ENCODE results near the gene NSMCE1.

NSMCE1 gene

DNA sequence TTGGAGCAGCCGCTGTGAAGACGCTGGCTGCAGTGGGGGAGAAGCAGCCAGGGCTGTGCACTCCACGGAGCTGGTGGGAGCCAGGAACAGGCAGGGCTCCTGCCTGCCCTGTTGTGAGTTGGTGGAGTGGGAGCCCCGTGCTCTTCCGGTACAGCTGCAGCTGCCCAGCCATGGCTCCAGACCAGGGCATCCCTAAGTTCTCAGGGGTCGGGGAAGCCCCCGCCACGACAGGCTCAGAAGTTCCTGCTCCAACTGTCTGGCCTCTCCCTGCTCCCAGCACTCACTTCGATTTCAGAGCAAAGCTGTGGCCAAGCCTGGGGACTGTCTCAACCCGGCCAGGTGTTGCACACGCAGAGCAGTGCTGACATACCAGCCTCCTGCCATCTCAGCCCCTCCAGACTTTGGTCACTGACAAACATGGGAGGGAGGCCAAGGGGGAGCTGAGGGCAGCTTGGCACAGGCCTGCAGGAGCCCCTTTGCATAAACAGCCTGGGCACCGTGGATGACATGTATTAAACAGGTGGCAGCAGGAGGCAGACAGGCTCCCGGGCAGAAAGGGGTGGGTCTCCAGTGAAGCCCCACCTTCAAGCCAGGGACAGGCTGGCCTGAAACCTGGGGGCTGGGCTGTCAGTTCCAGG is 79.1 kb downstream of the NSMCE1 start:
- no peak for DNase-seq

DNA sequence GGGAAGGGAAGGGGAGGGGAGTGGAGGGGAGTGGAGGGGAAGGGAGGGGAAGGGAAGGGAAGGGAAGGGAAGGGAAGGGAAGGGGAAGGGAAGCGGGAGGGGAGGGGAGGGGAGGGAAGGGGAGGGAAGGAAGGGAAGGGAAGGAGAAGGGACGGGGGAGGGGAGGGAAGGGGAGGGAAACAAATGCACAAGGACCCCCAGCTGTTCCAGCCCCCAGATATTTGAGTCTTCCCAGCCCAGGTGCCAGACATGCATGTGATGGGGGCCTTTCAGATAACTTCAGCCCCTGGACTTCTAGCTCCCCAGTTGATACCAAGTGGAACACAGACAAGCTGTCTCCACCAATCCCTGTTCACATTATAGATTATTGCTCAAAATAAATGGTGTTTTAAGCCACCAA is 79.9 kb downstream of the NSMCE1 start:
- no peak for DNase-seq

DNA sequence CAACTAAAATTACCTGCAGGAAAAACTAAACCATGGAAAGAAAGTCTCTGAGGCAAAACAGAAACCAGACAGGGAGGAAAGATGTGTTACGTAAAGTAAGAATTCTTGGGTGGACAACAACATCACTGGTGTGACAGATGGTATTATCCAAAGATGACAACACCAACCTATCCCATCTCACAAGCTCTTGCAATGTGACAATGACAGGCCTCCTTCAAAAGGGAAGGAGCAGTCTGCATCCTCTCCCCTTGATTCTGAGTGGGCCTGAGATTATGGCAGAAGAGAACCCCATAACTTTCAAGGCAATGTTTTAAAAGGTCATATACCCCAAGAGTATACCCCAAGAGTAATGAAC is 82.8 kb downstream of the NSMCE1 start:
- no peak for DNase-seq

DNA sequence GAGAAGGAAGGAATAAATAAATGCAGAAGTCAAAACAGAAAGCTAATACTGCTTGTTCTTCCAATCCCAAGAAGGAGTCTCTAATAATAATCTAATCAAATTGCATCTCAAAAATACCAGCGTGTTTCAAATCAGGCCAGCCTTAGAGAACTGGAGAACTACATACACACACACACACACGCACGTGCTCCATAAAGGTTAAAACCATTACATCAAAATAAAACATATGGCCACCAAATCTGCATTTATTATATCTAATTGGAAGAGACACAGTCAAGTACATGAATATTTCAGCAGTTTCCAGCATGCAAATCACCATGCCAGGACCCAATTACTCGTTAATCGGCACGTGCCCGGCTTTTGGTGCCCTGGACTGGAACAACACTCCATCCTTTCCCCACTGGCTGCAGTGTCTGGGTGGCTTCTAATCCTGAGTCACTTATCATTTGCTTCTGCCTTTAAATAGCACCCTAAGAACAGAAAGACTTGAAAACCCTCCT is 85.6 kb downstream of the NSMCE1 start:
- DNase-seq = no peak

DNA sequence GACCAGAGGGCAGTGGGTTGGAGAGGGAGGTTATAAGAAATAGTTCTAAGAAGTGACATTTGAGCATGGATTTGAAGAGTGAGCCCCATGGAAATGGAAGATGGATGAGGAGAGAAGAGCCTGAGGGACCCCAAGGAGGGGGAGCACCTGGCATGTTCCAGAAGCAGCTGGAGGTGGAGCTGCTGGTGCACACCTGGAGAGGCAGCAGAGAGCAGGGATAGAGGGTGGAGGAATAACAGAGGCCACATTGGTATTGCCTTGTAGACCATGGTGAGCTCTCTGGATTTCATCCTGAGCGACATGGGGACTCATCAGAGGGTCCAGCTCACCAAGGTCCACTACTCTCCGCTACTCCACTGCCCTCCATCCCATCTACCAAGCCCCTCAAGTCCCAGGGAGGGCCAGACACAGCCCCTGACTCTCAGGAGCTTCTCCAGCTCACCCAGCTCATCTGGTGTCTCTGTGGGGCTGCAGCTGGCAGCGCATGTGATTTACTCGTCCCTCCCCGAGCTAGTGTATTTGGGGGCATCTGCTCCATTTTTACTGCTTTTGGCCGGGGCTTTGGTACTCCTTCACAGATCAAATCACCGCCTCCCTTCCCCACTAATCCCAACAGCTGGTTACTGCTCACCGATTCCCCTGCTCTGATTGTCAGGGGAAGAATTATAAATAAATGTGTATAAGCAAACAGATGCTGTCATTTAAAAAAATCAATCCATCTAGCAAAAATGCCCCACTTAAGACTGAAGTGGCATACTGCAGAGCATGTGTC is 87.4 kb downstream of the NSMCE1 start:
- no peak for DNase-seq

DNA sequence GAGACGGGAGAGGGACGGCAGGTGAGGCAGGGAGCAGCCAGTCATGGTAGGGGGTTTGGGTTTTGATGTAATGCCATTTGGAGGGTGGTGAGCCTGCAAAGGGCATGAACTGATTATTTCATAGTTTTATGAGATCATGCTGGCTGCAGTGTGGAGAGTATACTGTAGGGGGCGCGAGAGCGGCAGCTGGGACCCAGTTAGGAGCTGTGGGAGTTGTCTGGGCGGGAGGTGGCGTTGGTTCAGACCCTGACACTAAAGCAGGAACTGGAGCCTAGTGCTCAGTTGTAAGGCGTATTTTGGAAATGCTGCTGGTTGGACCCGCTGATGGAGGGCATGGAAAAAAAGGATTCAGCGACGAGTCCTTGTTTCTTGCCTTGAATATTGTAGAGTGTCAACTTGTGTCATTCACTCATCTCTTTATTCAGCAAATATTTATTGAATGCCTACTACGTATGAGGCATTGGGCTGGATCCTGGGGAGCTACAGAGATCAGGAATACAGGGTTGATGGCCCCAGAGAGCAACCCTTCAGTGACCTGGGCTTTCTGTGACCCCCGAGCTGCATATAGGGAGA is 89.0 kb downstream of the NSMCE1 start:
- peak; percentile 86 to 89 for DNase-seq

DNA sequence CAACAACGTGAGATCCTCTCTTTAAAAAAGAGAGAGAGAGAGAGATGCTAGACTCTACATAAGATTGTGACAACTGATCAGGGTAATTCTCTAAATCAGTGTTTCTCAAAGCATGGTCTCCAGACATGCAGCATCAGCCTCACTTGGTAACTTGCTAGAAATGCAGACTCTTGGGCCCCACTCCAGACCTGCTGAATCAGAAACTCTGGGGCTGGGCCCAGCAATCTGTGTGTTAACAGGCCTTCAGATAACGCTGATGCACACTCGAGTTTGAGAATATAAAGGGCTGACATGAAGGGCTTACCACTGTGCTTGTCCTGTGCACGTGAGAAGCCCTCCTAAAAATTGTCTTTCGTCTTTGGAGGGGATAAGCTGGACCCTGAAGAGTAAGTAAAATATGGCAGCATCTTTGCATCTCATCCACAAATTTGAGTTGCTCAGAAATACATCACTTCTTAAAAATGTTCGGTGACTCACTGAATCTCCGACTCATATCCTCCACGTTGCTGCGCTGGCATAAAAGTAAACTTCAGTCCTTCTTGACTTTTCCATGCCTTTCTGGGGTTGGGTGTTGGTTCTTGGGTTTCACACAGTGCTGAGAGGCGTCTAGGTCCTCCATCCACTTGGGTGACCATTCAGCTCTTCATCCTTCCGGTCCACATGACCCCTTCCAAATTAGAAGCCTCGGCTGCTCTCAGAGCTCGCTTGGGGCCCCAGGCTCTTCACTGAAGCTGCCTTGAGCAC is 91.4 kb downstream of the NSMCE1 start:
- peak; percentile 31 to 33 for DNase-seq

DNA sequence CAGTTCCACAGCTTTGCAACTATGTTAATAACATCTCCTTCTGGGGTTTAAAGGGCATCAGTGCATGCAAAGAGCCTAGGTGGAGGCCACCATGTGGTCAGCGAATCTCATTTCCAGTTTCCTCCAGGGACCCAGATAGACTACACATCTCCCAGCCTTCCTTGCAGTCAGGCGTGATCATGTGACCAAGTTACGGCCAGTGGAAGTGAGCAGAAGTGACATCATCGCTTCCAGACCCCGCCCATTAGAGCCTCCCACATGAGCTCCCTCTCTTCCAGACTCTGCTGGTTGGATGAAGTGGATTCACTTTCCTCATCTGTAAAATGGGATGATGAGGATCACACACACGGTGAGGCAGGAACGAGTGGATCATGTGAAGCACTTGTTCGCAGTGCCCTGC is 92.7 kb downstream of the NSMCE1 start:
- DNase-seq = no peak
